Stimulated activated effector memory CD8-positive, alpha-beta T cell treated with anti-CD3 and anti-CD28 coated beads, Interleukin-12 subunit alpha, Interleukin-12 subunit beta, amount 100 ng/mL, for 72 hours (primary cell): ENCODE measurements around the gene ZMIZ1.

Experiments
- ATAC-seq: fragments of 150-1000 bp; cut with Tn5 transposase; 2 replicates; pipeline ENCODE4 v1.10.0; 2021
- DNase-seq, 2 donors: peaks; one replicate each; pipeline ENCODE4 v3.0.0; 2021 to 2022; ENCODE audit warnings: low spot score in 2 of 2
- H3K27ac Mint-ChIP-seq: one replicate; pipeline ENCODE4 v1.8.0; 2022; ENCODE audit warnings: mild to moderate bottlenecking, mixed read lengths
- H3K36me3 Mint-ChIP-seq: one replicate; pipeline ENCODE4 v1.8.0; 2022; ENCODE audit warnings: mild to moderate bottlenecking, mixed read lengths
- H3K4me1 Mint-ChIP-seq: one replicate; pipeline ENCODE4 v1.8.0; 2022; ENCODE audit warnings: mixed read lengths
- H3K4me3 Mint-ChIP-seq: one replicate; pipeline ENCODE4 v1.8.0; 2022; ENCODE audit warnings: mild to moderate bottlenecking, mixed read lengths
- H3K9me3 Mint-ChIP-seq: one replicate; pipeline ENCODE4 v1.8.0; 2022; ENCODE audit warnings: mixed read lengths

ZMIZ1 gene

DNA sequence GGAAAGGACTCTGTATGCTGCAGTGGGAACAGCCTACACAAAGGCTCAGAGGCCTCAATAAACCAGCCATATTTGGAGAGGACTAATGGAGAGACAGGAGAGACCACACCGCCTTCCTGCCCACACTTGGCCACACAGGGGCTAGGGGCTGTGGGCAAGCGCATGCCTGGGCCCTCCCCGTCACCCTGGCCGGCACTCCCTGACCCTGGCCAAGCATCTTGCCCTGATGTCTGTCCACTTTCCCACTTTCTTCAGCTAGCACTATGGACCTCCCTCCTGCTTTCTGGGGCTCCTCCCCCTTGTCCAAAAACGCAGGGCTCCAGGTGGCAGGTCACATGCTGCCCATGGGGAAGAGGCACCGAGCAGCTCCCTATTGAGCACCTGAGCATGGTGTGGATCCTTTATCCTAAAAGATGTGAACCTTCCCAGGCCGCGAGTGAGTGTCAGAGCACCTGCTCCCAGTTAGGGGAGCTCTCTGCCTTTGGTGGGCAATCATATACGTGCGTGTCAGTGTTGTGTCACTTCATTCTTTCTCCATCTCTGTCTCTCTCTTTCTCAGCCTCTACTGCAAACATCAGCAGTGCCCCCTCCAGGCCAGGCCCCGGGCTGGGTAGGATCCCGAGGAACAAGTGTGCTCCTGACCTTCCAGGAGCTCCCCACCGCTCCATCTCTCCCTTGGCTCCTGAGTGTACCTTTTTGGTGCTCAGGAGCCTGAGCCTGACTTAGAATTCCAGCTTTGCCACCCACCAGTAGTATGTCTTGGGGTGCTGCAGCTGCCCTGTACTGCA is 74.0 kb downstream of the ZMIZ1 start:
- H3K27ac Mint-ChIP-seq = peak overlapping the region; percentile 26
- no peaks in the 10 kb centered on the region for H3K36me3 Mint-ChIP-seq
- H3K9me3 Mint-ChIP-seq = no peaks in the 10 kb centered on the region
- DNase-seq = no peak
- peaks cover 35% of the 10 kb centered on the region for H3K4me1 Mint-ChIP-seq
- no peak for ATAC-seq
- H3K4me3 Mint-ChIP-seq = no peak overlapping the region

DNA sequence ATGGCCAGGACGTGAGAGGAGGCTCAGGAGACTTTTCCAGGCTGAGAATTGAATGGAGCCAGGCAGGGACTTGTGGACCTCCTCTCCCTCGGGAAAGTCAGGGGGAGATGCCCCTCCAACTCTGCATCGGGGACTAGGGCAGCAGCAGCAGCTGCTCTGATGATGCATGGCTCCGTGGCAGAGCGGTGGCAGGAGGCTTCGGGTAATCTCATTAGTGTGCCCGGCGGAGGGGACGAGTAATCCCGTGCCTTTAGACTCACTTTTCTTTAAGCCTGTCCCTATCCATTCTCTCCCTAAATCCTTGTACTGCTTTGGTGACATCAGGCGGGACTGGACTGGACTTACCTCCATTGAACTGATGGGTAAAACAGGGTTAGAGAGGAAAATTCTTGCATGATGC is 75.1 kb downstream of the ZMIZ1 start:
- Mint-ChIP-seq H3K4me3 (no peak overlapping the region), H3K27ac (no peak overlapping the region)

DNA sequence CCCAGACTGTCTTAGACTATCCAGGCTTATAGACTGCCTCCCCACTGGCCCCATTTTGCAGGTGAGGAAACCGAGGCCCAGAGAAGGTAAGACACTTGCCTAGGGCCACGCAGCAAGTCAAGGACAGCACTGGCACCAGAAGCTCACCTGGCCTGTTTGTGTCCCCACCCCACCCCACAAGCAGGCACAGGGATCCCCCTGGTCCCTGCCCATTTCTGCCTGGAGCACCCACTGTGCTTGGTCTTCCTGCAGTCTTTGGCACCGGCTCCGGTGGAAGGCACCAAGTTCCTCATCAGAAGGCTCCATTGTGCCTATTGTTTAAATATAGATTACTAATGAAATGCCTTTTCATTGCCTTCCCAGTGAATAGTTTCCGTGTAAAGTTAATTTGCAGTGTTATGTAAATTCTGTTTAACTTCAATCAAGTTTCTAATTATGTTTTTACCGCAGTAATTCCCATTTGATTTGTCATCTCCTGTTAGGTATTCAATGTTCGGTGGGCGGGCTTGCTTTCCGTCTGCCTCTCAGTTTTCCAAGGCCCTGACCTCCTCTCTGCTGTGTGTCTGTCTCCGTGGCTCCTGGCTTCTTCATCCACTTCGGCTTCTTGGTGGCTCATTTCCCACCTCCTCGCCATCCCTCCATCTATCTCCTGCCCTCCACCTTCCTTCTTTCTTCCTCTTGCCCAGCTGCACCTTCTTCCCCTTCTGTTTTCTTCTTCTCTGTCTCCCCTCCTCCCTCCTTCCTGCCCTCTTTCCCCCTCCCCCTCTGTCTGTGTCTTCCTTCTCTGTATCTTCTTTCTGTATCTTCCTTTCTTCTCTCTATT is 75.8 kb downstream of the ZMIZ1 start:
- Mint-ChIP-seq H3K9me3 (no peaks in the 10 kb centered on the region), H3K4me3 (no peak overlapping the region), H3K36me3 (peaks cover 2% of the 10 kb centered on the region), H3K27ac (peak overlapping the region; percentile 14), H3K4me1 (peaks cover 39% of the 10 kb centered on the region)
- DNase-seq (no peak), ATAC-seq (no peak)

More for the DNA sequence above, 75.1 kb downstream of the ZMIZ1 start:
- DNase-seq = no peak
- H3K36me3 Mint-ChIP-seq = no peaks in the 10 kb centered on the region
- ATAC-seq = no peak
- no peaks in the 10 kb centered on the region for H3K9me3 Mint-ChIP-seq
- peaks cover 35% of the 10 kb centered on the region for H3K4me1 Mint-ChIP-seq

DNA sequence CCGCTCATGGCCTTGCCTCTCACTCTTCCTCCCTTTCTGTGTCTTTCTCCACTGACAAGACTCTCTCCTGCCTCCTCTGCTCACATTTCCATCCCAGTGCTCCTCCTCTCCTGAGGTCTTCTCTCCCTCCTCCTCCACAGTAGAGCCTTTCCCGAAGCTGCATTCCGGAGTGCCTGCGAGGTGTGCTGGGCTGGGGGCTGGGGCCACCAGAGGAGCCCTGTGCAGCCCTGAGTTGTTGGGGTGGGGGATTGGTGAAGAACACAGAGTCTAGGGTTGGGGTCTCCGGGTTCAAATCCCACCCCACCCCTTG is 76.4 kb downstream of the ZMIZ1 start:
- no peak for DNase-seq
- H3K4me1 Mint-ChIP-seq = peaks cover 44% of the 10 kb centered on the region
- H3K4me3 Mint-ChIP-seq = no peak overlapping the region
- H3K36me3 Mint-ChIP-seq = peaks cover 4% of the 10 kb centered on the region
- ATAC-seq = no peak
- H3K27ac Mint-ChIP-seq = peak overlapping the region; percentile 14
- no peaks in the 10 kb centered on the region for H3K9me3 Mint-ChIP-seq

DNA sequence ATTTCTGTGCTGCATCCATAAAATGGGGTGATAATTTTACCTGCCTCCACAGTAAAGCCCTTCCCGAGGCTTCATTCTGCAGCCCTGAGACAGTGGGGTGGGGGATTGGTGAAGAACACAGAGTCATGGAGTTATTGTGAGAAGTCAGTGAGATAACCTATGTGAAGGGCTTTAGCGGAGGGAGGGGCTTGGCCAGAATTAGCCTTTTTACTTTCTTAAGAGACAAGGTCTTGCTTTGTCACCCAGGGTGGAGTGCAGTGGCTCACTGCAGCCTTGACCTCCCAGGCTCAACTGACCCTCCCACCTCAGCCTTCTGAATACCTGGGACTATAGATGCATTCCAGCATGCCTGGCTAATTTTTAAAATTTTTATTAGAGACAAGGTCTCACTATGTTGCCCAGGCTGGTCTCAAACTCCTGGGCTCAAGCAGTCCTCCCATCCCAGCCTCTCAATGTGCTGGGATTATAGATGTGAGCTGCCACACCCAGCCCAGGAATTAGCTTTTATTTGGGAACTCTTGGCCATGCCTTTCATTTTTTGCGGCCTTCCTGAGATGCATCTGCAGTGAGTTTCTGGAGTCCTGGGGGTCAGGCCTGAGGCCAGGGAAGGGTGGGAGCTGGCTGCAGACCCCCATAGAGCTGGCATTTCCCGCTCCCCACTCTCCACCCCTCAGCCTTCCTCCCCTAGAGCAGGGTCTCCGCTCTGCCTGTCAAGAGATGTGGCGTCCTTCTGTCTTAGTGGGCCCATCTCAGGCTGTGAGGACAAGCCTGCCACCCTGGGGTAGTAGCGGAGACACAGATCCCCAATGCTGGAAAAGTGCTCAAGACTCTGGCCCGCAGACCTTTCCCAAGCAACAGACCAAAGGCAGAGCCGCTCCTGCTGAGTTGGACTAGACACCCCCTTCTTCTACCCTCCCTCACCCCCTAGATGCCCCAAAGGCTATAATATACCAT is 77.0 kb downstream of the ZMIZ1 start:
- DNase-seq = no peak
- peaks cover 4% of the 10 kb centered on the region for H3K36me3 Mint-ChIP-seq
- ATAC-seq = no peak
- H3K4me1 Mint-ChIP-seq = peaks cover 49% of the 10 kb centered on the region
- no peak overlapping the region for H3K4me3 Mint-ChIP-seq
- peak overlapping the region; percentile 14 for H3K27ac Mint-ChIP-seq
- H3K9me3 Mint-ChIP-seq = no peaks in the 10 kb centered on the region

DNA sequence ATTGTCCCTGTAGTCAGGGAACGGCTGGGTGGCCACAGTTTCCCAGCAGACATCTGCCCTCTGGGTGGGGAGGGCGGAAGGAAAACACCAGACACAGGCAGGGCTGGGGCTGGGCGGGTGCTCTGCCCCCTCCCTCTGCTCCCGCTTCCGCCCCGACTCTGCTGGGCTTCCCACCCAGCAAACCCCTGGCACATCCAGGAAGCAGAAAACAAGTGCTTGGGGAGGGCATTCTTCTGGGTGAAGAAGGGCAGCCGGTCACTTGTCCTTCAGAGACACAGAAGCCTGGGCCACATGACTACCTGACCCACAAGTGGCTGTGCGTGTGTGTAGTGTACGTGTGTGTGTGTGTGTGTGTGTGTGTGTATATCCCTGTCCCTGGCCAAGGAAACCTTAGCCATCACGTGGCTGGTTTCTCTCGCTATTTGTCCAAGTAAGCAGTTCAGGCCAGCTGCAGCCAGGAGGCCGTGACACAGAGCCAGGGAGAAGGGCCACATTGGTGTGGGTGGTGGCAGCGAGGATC is 77.9 kb downstream of the ZMIZ1 start:
- H3K36me3 Mint-ChIP-seq = peaks cover 4% of the 10 kb centered on the region
- DNase-seq (no peak), ATAC-seq (no peak)
- H3K4me3 Mint-ChIP-seq = no peak overlapping the region
- no peaks in the 10 kb centered on the region for H3K9me3 Mint-ChIP-seq
- H3K4me1 Mint-ChIP-seq = peaks cover 47% of the 10 kb centered on the region
- peak overlapping the region; percentile 14 for H3K27ac Mint-ChIP-seq

DNA sequence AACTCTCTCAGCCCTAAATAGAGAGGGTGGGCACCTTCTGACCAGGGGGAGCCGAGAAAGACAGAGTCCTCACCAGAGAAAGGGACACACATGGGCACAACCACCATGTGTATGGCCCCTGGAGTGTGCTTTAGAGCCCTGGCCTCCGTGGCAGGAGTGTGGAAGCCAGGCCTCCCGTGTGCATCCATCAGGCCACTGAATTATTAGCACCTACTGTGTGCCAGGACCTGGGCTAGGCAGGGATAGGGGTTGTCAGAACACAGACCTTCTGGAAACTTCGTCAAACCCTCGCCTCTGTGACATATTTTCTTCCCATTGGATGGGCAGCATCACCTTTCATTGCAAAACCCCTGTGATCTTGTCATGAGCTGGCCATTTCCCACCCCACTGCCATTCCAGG is 78.5 kb downstream of the ZMIZ1 start:
- Mint-ChIP-seq H3K27ac (peak overlapping the region; percentile 14), H3K4me1 (peaks cover 41% of the 10 kb centered on the region), H3K9me3 (no peaks in the 10 kb centered on the region), H3K36me3 (peaks cover 4% of the 10 kb centered on the region), H3K4me3 (no peak overlapping the region)
- DNase-seq = no peak
- ATAC-seq = no peak

DNA sequence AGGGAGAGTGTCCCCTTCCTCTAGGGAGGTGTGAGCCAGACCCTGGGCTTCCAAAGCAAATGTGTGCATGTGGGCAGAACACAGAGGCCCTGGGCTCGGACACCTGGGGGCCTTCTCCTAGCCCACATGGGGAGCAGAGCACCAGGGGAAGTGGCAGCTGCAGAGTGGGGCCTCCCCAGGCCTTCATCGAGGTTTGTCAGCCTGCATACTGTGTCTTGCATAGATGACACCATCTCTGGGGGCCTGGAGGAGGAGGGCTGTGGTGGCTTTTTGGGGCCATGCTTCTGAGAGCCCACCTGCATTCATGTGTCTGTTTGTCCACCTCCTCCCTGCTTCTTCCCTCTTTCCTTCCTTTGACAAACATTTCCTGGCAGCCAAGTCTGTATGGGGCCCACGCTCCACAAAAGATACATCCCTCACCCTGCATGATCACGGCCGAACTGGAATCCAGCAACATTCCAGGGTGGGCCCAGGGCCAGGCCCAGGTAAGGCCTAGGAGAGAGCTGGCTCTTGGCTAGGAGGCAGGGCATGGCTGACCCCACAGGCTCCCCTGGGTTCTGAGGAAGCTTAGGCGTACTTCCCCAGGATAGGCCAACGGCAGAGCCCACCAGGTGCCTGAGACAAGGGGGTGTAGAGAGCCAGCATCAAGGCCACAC is 79.2 kb downstream of the ZMIZ1 start:
- ATAC-seq (no peak), DNase-seq (no peak)
- Mint-ChIP-seq H3K4me1 (peaks cover 41% of the 10 kb centered on the region), H3K36me3 (peaks cover 4% of the 10 kb centered on the region), H3K4me3 (no peak overlapping the region), H3K9me3 (no peaks in the 10 kb centered on the region), H3K27ac (peak overlapping the region; percentile 14)

DNA sequence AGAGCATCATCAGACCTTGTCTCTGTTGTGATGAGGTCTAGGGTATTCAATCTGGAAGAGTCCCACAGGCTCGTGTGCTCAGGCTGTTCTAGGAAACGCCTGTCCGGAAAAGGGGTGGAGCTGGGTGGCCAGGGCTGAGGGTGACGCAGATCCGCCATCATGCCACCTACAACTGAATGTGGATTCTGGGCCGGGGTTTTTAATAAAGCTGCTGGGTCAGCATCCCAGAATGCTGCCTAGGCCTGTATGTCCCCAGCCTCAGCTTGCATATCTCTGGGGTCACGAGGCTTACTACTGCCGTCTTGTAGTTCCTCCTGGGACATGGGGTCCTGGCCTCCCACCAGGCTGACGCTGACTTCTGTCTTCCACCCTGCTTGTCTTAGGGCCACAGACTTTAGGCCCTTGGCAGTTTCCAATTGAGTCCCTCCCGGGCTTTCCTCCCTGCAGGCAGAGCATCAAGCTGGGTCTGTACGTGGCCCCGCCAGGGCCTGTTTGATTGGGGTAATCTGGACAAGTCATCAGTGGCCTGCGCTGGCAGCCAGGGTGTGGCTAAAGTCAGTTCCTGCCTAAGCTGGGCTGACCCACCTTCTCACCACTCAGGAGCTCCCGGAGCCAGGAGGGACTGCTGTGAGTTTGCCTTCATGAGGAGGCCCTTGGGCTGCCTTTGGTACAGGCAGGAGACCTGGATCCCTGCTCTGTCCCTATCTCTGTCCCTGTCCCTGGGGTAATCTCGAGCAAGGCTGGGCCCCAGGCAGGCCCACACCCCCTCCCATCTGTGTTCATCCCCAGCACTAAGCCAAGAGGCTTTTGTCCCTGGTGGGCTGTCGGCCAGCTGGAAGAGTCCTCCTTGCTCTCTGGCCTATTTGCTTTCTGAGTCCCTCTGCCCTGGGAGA is 79.9 kb downstream of the ZMIZ1 start:
- peak overlapping the region; percentile 86 for H3K27ac Mint-ChIP-seq
- peaks cover 4% of the 10 kb centered on the region for H3K36me3 Mint-ChIP-seq
- no peak for ATAC-seq
- H3K4me1 Mint-ChIP-seq = peaks cover 41% of the 10 kb centered on the region
- H3K4me3 Mint-ChIP-seq = no peak overlapping the region
- H3K9me3 Mint-ChIP-seq = no peaks in the 10 kb centered on the region
- no peak for DNase-seq

DNA sequence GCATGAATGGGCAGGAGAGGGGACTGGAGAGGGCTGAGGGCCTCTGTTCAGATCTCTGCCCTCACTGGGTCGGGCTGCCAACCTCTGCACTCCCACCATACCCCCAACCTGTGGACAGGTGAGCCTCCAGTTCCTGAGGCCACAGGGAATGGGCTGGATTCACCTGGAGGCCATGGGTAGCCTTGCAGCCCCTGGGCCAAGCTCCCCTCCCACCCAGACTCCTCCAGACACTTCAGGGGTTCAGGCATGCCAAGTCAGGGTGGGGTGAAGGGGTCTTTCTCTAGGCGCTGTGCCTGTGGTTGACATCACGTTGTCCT is 80.5 kb downstream of the ZMIZ1 start:
- ATAC-seq (peak; percentile 12), DNase-seq (no peak)
- Mint-ChIP-seq H3K4me1 (peaks cover 39% of the 10 kb centered on the region), H3K36me3 (peaks cover 4% of the 10 kb centered on the region), H3K4me3 (no peak overlapping the region), H3K27ac (peak overlapping the region; percentile 86), H3K9me3 (no peaks in the 10 kb centered on the region)

DNA sequence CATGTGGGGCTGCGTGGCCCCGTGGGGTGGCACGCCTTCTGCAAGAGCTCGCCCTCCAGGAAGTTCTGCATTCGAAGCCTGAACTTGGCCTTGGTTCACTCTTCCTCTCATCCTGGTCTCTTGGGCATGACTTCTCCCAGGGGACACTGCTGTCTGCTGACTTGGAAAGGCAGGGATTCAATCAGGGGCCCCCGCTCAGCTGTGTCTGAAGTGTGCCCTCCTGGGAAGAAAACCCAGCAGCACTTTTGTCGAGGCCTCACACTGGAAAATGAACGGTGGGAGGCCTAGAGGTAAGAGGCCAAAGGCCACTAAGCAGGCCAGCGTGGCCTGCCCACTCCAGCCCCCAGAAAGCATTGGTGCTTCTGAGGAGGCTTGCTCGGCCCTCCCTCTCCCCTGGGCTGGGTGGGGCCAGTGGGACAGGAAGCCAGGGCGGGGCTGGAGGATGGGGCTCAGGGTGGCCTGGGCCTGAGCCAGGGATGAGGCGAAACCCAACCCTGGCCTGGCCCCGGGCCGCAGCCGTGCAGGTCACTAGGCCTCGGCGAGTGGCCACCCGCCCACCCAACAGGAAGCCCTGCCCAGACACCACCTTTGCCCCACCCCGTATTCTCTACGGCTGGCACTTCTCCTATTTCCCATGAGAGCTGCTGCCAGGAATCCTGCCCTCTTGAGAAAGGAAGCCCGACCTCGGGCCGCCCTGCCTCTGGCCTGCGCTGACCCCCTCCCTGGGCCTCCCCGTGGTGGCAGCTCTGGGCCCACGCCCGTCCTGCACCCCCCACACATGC is 81.1 kb downstream of the ZMIZ1 start:
- H3K4me3 Mint-ChIP-seq = no peak overlapping the region

DNA sequence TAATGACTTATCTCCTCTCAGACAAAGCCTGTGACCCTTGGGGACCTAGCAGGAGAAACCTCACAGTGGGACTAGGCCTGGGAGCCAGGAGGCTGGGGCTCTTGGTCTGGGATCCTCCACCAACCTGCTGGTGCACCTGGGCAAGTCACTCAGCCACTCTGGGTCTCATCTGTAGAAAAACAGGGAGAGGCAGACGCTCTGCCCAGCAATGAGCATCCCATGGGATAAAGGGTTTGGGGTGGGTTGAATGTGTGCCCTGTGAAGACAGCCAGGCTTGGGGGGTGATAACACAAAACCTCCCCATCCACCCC is 81.6 kb downstream of the ZMIZ1 start:
- H3K36me3 Mint-ChIP-seq = peaks cover 4% of the 10 kb centered on the region
- H3K27ac Mint-ChIP-seq = peak overlapping the region; percentile 86
- H3K4me1 Mint-ChIP-seq = peaks cover 28% of the 10 kb centered on the region
- no peak for ATAC-seq
- DNase-seq = no peak
- no peaks in the 10 kb centered on the region for H3K9me3 Mint-ChIP-seq
- H3K4me3 Mint-ChIP-seq = no peak overlapping the region

More for the DNA sequence above, 81.1 kb downstream of the ZMIZ1 start:
- DNase-seq = peak; percentile 17 to 69
- peak overlapping the region; percentile 86 for H3K27ac Mint-ChIP-seq
- H3K36me3 Mint-ChIP-seq = peaks cover 4% of the 10 kb centered on the region
- no peaks in the 10 kb centered on the region for H3K9me3 Mint-ChIP-seq
- ATAC-seq = peak; percentile 87
- H3K4me1 Mint-ChIP-seq = peaks cover 34% of the 10 kb centered on the region

DNA sequence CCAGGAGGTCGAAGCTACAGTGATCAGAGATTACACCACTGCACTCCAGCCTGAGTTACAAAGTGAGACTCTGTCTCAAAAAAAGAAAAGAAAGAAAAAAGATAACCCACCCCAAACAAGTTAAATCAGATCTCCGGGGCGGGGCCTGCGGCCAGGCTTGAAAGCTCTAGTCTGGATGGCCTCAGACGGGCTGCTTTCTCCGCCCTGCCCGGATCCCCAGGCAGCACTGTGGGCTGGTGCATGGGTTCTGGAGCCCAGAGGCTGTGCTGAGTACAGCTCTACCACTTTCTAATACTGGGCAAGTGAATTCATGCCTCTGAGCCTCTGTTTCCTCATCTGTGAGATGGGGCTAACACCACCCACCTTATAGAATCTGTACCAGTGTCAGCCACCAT is 83.7 kb downstream of the ZMIZ1 start:
- H3K9me3 Mint-ChIP-seq = no peaks in the 10 kb centered on the region
- H3K4me3 Mint-ChIP-seq = no peak overlapping the region
- ATAC-seq = no peak
- DNase-seq = no peak
- H3K36me3 Mint-ChIP-seq = peaks cover 4% of the 10 kb centered on the region
- peaks cover 40% of the 10 kb centered on the region for H3K4me1 Mint-ChIP-seq
- H3K27ac Mint-ChIP-seq = no peak overlapping the region
